Coronary artery (tissue), 2 donors: Measurements from ENCODE around the gene XPR1.

Source experiments
- DNase-seq: peaks from one replicate; pipeline ENCODE4 v3.0.0-alpha.2; 2017; ENCODE audit warnings: low spot score
- H3K27ac ChIP-seq, 2 donors: fragments of 200-600 bp; sonication (generic); one replicate each; pipeline ENCODE4 v1.5.1; 2016 to 2019
- H3K4me3 ChIP-seq: fragments of 200-600 bp; sonication (generic); 2 replicates; pipeline ENCODE4 v1.5.1; 2016; ENCODE audit warnings: mild to moderate bottlenecking, moderate library complexity
- TF ChIP-seq, protein P1 (sequence below): fragments of 200-600 bp; sonication (generic); IDR thresholded peaks from one replicate; pipeline ENCODE4 v1.5.1; 2019; ENCODE audit warnings: antibody characterized with exemption

The XPR1 gene

DNA sequence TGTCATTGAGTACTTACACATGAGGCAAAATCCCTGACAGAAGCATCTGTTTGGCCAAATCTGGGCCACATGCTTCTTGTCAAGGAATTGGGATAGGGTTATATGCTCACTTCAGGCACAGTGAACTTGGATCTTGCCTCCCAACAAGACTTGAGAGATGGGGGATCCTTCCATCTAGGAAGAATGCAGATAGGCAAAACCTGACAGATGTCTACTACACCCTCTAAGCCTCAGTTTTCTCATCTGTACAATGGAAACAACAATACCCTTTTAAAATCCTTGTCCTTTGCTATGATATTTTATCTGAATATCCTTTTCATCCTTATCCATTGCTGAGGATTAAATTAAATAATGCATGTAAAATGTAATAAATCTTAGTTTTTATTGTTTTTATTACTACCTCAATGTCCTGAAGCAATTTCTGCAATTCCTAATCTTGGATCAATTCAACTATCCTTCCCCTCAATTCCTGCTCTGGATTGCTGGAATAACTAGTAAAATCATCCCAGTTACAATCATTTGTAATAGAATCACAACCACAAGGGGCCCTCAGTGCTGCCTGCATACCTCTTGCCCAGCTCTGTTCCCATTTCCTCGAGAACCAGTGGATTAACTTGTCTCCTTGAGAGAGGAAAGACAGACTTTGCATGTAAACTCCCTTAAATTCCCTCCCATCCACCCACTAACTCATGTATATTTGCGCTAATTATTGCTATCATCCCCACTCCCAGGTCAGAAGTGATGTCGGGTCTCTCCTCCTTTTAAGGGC lies 8.1 kb upstream of the XPR1 start:
- no peak for DNase-seq
- Histone ChIP-seq H3K4me3 (no peak overlapping the region), H3K27ac (no peak overlapping the region)
- TF ChIP-seq, protein P1, sequence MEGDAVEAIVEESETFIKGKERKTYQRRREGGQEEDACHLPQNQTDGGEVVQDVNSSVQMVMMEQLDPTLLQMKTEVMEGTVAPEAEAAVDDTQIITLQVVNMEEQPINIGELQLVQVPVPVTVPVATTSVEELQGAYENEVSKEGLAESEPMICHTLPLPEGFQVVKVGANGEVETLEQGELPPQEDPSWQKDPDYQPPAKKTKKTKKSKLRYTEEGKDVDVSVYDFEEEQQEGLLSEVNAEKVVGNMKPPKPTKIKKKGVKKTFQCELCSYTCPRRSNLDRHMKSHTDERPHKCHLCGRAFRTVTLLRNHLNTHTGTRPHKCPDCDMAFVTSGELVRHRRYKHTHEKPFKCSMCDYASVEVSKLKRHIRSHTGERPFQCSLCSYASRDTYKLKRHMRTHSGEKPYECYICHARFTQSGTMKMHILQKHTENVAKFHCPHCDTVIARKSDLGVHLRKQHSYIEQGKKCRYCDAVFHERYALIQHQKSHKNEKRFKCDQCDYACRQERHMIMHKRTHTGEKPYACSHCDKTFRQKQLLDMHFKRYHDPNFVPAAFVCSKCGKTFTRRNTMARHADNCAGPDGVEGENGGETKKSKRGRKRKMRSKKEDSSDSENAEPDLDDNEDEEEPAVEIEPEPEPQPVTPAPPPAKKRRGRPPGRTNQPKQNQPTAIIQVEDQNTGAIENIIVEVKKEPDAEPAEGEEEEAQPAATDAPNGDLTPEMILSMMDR = no peak

DNA sequence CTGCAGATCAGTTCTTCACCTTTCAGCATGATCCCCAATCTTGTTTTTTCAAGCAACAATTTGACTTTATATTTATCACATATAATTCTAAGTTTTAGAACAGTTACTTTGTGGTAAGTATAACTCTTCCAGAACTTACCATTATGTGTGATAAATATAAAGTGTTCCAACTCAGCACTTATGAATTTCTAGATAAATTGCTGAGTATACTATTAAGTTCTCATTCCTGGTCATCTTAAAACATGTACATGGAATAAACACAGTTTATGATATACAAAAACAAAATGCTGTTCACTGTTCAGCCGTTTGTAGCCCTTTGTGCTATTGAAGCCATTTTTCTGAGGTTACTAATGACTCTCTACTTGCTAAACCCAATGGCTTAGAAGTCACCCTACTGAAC lies 5.1 kb upstream of the XPR1 start:
- TF ChIP-seq, protein P1 = no peak
- Histone ChIP-seq H3K4me3 (no peak overlapping the region), H3K27ac (no peak overlapping the region)
- DNase-seq = no peak

DNA sequence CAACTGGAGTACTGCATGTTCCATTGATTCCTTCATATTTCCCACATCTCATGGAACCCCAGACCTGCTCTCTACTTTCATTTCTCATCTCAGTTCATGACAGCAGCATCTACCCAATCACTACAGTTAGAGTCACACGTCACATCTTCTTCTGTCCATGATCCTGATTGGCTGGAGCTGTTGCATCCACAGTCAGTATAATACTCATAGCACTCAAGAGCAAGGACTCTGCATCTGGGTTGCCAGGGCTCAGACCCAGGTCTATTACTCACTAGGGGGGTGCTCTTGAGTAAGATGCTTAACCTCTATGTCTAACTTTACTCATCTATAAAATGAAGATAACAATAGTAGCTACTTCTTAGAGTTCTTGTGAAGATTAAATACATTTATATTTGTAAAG lies 4.4 kb upstream of the XPR1 start:
- Histone ChIP-seq H3K4me3 (no peak overlapping the region), H3K27ac (no peak overlapping the region)
- DNase-seq = no peak
- TF ChIP-seq, protein P1 = no peak

DNA sequence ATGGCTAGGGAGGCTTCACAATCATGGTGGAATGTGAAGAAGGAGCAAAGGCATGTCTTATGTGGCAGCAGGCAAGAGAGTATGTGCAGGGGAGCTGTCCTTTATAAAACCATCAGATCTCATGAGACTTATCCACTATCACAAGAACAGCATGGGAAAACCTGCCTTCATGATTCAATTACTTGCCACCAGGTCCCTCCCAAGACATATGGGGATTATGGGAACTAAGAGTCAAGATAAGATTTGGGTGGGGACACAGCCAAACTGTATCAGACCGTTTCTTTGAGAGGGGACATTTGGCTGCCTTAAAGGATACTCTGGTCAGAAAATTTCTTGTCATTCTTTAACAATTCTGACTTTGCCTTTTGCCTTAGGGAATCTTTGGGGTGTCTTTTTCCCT lies 3.2 kb upstream of the XPR1 start:
- Histone ChIP-seq H3K27ac (no peak overlapping the region), H3K4me3 (no peak overlapping the region)
- DNase-seq = no peak
- TF ChIP-seq, protein P1 = no peak

DNA sequence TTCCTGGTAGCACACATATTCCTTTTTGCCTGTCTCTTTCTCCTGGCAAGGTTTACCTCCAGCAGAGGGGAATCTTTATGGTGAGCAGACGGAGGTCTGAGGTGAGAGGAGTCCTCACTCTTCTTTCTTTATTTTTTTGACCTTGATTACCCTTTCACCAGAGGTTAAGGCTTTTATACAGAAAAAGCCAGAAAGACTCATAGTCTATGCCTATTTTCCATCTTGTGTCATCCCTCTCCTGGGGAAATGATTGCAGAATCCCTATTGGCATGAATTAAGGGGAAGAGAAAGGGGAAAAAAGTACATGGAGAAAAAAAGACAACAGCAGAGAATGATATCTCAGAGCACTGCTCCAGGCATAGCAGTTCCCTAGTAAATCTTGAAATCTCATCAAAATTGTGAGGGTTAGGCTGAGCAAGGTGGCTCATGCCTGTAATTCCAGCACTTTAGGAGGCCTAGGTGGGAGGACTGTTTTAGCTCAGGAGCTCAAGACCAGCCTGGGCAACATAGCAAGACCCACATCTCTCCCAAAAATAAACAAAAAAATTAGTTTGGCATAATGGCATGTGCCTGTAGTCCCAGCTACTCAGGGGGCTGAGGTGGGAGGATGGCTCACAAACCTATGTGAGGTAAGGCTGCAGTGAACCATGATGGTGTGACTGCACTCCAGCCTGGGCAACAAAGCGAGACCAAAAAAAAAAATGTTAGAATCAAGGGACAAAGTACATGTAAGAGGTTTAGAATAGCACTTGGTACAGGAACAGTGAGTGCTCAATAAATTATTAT lies 1.2 kb upstream of the XPR1 start:
- no peak overlapping the region for H3K4me3 ChIP-seq
- DNase-seq = no peak
- TF ChIP-seq, protein P1 = no peak
- peak overlapping the region in 1 of 2 donors; percentile 97 for H3K27ac ChIP-seq

DNA sequence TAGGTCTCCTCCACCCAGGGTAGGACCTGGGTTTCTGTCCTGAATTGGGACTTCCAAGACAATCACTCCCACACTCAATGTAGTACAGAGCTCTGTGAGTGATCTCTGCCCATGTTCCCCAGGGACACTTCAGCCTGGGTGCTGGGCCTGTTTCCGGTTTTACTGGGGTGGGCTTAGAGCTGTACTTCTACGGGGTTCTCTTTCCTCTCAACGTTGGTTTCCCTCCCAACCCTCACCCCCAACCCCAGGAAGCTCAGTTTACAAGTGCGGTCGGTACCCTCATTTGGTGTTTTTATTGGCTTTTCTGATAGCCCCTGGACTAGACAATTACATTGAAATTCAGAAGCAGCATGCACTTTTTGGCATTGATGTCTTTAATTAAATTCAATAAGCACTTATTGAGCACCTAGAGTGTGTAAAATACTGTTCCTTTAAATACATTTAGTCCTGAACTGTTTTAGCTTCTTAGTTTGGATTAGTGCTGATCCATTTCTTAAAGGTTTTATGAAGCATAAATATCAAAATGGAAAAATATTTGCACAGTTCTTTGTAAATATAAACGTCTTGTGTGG lies 542 bp upstream of the XPR1 start:
- peak overlapping the region; percentile 97 for H3K4me3 ChIP-seq
- TF ChIP-seq, protein P1 = no peak
- H3K27ac ChIP-seq = peak overlapping the region; percentile 73 to 97
- no peak for DNase-seq
